ENCODE results near the gene TOR1AIP1.
"Not testable (repeated sequence)": the region's sequence is repeated elsewhere in the genome, so short reads cannot be mapped to it uniquely, and the experiment has no call there.

The TOR1AIP1 gene

DNA sequence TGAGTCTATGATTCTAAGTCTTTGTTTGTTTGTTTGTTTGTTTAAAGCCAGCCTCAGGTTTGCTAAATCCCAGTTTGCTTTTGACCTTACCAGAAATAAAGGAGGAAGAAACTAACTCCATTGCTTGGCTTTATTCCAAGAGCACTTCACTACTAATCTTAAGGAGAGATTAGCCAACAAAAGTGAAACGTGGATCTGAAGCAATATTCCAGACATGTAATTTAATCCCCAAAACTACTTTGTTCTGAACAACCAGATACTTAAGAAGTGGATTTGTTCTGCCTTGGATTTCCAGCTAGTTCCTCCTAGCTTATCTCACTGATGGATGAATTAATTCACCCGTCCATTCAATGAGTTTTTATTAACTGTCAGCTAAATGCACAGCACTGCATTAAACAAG is 56.7 kb downstream of the TOR1AIP1 start:
- FAIRE-seq, result no peak

- FAIRE-seq, result no peak
These were observed 57.9 kb downstream of the TOR1AIP1 start for GRCh38 chr1:179939941-179940340.

DNA sequence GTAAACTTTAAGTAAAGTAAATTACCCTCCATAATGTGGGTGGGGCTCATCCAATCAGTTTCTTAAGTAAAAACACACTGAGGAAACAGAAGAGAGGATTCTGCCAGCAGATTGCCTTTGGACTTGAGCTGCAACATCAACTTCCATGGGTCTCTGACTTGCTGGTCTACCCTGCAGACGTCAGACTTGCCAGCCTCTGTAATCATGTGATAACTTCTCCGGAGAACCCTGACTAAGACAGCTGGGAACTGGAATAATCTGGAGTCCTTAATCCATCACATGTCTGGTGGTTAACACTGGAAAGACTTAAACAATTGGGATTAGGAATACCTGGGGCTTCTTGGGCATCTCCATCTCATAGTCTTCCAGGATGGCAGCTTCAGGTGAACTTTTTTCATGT is 59.4 kb downstream of the TOR1AIP1 start:
- no peak for FAIRE-seq

DNA sequence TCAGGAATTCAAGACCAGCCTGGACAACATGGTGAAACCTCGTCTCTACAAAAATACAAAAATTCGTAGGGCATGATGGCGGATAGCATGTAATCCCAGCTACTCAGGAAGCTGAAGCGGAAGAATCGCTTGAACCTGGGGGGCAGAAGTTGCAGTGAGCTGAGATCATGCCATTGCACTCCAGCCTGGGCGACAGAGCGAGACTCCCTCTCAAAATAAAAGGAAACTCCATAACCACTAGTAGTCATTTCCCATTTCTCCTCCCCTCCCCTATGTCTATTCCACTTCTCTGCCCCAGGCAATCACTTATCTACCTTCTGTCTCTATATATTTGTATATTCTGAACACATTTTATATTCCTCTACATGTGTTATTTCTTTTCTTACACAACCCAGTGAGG is 68.6 kb downstream of the TOR1AIP1 start:
- no peak for FAIRE-seq

GRCh38 chr1:179951383-179952144 is 69.5 kb downstream of the TOR1AIP1 start:
- no peak for FAIRE-seq

- FAIRE-seq, result no peak
These were observed 70.1 kb downstream of the TOR1AIP1 start for GRCh38 chr1:179952186-179952585.

DNA sequence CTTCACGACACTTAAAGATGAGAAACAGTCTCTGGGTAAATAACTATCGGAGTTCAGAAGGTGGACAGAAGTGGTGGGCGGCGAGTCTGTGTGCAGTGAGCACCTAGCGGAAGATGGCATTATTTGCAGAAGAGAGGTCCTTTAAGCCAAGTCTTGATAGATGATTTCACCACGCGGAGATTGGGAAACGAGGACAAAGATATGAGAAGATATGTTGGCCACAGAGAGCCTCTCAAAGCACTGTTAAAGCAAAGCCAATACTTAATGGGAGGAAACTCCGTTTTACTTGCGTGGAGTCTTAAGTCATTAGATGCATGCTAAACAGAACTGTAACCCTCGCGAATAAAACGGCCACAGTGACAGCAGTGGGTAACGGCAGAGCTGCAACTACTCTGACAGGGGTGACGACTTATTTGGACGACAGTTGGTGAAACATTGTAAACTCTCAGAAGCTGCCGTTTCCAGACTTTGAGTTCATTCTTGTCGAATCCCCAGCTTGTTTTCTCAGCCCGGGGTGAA is 71.9 kb downstream of the TOR1AIP1 start:
- FAIRE-seq, result no peak

DNA sequence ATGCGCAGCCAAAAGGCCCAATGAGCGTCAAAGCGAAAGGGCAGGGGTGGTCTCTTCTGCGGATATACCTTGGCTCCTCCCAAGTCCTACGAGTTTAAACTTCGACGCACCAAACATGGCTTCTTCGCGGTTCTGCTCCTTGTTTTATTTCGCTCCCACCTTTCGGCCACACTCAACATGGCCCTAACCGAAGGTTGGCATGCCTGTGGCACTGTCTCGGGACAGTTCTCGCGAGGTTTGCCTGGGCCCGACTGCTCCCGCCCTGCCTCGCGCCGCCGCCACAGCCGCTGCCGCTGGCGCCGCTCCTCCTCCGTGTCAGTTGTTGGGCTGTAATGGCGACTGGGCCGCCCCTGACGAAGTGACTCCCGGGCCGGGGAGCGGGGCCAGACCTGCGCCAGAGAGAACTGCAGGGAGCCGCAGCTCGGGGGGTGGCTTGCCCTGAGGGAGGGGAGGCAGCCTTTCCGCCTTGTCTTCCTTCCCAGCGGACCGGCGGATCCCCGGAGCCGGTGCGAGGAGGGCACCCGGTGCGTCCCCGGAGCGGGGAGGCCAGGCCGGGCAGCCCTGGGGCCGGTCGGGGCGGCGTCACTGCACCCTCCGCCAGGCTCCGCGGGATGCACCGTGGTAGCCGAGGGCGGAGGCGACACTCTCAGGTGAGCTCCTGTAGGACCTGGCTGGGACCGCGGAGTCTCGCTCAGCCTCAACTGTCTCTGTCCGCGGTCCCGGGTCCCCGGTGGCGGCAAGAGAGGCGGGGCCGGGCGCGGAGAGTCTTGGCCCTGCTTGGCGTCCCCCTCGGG is 72.6 kb downstream of the TOR1AIP1 start, which contains the start of gene CEP350:
TSS of gene CEP350 (plus strand) at position 318 of the 794 bp plus-strand sequence. CDS start 31,372 bp downstream, outside the sequence.
- FAIRE-seq, result peak; percentile 45

- no peak for FAIRE-seq
These were observed 73.2 kb downstream of the TOR1AIP1 start for GRCh38 chr1:179955287-179955680.

GRCh38 chr1:179955731-179956130 is 73.6 kb downstream of the TOR1AIP1 start:
- no peak for FAIRE-seq

GRCh38 chr1:179958359-179958758 is 76.3 kb downstream of the TOR1AIP1 start:
- no peak for FAIRE-seq

GRCh38 chr1:179962168-179962567 is 80.1 kb downstream of the TOR1AIP1 start:
- FAIRE-seq, result not testable (repeated sequence)

GRCh38 chr1:179966551-179966950 is 84.5 kb downstream of the TOR1AIP1 start:
- FAIRE-seq, result no peak

- FAIRE-seq, result no peak
These were observed 86.4 kb downstream of the TOR1AIP1 start for GRCh38 chr1:179968284-179968993.

DNA sequence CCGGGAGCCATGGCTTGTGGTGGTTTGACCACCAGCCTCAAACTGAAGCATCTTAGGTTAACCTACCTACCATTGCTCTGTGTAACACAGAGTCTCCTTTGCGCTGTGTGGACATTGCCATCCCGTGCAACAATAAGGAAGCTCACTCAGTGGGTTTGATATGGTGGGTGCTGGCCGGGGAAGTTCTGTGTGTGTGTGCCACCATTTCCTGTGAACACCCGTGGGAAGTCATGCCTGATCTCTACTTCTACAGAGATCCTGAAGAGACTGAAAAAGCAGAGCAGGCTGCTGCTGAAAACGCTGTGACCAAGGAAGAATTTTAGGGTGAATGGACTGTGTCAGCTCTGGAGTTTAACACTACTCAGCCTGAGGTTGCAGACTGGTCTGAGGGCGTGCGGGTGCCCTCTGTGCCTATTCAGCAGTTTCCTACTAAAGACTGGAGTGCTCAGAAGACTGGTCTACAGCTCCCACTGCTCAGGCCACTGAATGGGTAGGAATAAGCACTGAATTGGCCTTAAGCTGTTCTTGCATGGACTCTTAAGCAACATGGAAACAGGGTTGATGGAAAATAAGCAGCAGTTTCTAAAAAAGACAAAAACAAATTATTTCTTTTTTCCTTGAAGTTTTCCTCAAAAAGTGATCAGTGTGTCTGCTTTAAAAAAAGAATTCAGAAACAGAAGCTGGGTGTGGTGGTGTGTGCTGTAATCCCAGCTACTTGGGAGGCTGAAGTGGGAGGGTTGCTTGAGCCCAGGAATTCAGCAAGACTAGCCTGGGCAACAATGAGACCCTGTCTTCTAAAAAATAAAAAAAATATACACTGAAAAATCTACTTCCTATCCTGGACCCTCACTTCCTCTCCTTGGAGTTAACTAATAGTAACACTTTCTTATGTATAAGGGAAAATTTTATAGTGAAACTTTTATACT is 87.2 kb downstream of the TOR1AIP1 start:
- FAIRE-seq, result no peak

All from colon (tissue), 2 donors.